ENCODE data around the gene NDUFA3.
A peak's percentile ranks its signal among the peaks of the same experiment; 100 is the strongest.

NDUFA3 gene

DNA sequence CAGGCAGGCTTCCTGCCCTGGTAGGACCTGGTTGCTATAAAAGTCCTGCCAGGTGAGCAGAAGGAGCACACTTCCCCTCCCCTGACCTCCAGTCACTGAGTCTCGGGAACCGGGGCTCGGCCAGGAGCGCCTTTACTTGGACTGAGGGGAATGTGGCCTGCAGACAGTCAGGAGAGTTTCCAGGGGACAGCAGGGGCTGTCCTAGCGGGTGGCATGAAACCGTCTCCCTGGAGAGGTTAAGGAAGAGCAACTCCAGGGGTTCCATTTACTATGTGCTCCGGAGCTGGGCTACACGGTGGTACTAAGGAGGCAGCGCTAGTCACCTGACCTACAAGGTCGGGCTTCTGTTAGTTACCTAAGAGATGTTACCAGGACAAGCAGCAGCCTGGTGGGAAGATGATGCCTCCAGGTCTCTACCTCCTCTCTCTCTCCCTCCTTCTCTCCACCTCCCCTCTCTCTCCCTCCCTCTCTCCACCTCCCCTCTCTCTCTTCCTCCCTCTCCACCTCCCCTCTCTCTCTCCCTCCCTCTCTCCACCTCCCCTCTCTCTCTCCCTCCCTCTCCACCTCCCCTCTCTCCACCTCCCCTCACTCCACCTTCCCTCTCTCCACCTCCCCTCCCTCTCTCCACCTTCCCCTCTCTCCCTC lies 30.8 kb downstream of the NDUFA3 start:
- no peak overlapping the region for H3K27ac ChIP-seq (ENCODE audit: low read length)
- no peaks in the 10 kb centered on the region for H3K27me3 ChIP-seq (replicated peaks; ENCODE audit: insufficient read depth, low read length)
- no peaks in the 10 kb centered on the region for H3F3A ChIP-seq (ENCODE audit: insufficient read depth, low read length)
- H3K36me3 ChIP-seq (replicated peaks; ENCODE audit: insufficient read depth, low read length) = no peaks in the 10 kb centered on the region
- TF ChIP-seq, protein P1, sequence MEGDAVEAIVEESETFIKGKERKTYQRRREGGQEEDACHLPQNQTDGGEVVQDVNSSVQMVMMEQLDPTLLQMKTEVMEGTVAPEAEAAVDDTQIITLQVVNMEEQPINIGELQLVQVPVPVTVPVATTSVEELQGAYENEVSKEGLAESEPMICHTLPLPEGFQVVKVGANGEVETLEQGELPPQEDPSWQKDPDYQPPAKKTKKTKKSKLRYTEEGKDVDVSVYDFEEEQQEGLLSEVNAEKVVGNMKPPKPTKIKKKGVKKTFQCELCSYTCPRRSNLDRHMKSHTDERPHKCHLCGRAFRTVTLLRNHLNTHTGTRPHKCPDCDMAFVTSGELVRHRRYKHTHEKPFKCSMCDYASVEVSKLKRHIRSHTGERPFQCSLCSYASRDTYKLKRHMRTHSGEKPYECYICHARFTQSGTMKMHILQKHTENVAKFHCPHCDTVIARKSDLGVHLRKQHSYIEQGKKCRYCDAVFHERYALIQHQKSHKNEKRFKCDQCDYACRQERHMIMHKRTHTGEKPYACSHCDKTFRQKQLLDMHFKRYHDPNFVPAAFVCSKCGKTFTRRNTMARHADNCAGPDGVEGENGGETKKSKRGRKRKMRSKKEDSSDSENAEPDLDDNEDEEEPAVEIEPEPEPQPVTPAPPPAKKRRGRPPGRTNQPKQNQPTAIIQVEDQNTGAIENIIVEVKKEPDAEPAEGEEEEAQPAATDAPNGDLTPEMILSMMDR (IDR thresholded peaks at IDR 0.05; ENCODE audit: low read length) = no peak
- TF ChIP-seq EZH2phosphoT487 (IDR thresholded peaks at IDR 0.05; ENCODE audit: low read length) = no peak
- TF ChIP-seq EZH2 (optimal IDR thresholded peaks at IDR 0.05; ENCODE audit: low read depth, low read length) = no peak
- H3K9ac ChIP-seq (ENCODE audit: low read length) = no peak overlapping the region
- H3K79me2 ChIP-seq (ENCODE audit: low read length) = peaks cover 8% of the 10 kb centered on the region
- no peaks in the 10 kb centered on the region for H4K20me1 ChIP-seq (ENCODE audit: insufficient read depth, low read length)
- no peak overlapping the region for H3K4me3 ChIP-seq (ENCODE audit: low read length)
- H3K4me1 ChIP-seq (ENCODE audit: low read length) = peaks cover 4% of the 10 kb centered on the region; the same call in 1 of the 2 replicates
- H2AFZ ChIP-seq (ENCODE audit: low read length) = no peak overlapping the region
- H3K9me3 ChIP-seq (replicated peaks; ENCODE audit: insufficient read depth, low read length) = no peaks in the 10 kb centered on the region
- H3K4me2 ChIP-seq (ENCODE audit: low read depth, low read length) = no peak overlapping the region
- H3K9me2 ChIP-seq (replicated peaks; ENCODE audit: insufficient read depth, low read length) = no peaks in the 10 kb centered on the region
- peak; percentile 38 for DNase-seq

DNA sequence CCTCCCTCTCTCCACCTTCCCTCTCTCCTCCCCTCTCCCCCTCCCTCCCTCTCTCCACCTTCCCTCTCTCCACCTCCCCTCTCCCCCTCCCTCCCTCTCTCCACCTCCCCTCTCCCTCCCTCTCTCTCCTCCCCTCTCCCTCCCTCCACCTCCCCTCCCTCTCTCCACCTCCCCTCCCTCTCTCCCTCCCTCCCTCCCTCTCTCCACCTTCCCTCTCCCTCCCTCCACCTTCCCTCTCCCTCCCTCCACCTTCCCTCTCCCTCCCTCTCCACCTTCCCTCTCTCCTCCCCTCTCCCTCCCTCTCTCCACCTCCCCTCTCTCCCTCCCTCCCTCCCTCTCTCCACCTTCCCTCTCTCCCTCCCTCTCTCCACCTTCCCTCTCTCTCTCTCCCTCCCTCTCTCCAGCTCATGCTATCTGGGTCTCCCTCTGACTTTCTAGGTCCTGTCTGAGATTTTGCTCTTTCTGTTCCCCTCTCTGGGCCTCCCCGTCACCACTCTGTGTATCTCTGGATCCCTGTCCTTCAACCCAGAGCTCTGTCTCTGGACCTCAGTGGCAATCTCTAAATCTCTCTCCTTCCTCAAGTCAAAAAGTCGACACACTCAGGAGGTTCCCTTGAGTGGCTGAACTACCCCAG lies 31.4 kb downstream of the NDUFA3 start:
- Histone ChIP-seq H3K9ac (ENCODE audit: low read length) (no peak overlapping the region), H2AFZ (ENCODE audit: low read length) (no peak overlapping the region), H3K4me2 (ENCODE audit: low read depth, low read length) (no peak overlapping the region), H3K27me3 (replicated peaks; ENCODE audit: insufficient read depth, low read length) (no peaks in the 10 kb centered on the region), H3K27ac (ENCODE audit: low read length) (no peak overlapping the region), H3F3A (ENCODE audit: insufficient read depth, low read length) (no peaks in the 10 kb centered on the region), H3K36me3 (replicated peaks; ENCODE audit: insufficient read depth, low read length) (no peaks in the 10 kb centered on the region), H4K20me1 (ENCODE audit: insufficient read depth, low read length) (no peaks in the 10 kb centered on the region), H3K9me2 (replicated peaks; ENCODE audit: insufficient read depth, low read length) (no peaks in the 10 kb centered on the region), H3K4me3 (ENCODE audit: low read length) (no peak overlapping the region), H3K4me1 (ENCODE audit: low read length) (peaks cover 9% of the 10 kb centered on the region), H3K79me2 (ENCODE audit: low read length) (peaks cover 15% of the 10 kb centered on the region), H3K9me3 (replicated peaks; ENCODE audit: insufficient read depth, low read length) (no peaks in the 10 kb centered on the region)
- no peak for DNase-seq
- TF ChIP-seq, protein P1 (IDR thresholded peaks at IDR 0.05; ENCODE audit: low read length) = no peak
- no peak for TF ChIP-seq EZH2 (optimal IDR thresholded peaks at IDR 0.05; ENCODE audit: low read depth, low read length)
- TF ChIP-seq EZH2phosphoT487 (IDR thresholded peaks at IDR 0.05; ENCODE audit: low read length) = no peak

DNA sequence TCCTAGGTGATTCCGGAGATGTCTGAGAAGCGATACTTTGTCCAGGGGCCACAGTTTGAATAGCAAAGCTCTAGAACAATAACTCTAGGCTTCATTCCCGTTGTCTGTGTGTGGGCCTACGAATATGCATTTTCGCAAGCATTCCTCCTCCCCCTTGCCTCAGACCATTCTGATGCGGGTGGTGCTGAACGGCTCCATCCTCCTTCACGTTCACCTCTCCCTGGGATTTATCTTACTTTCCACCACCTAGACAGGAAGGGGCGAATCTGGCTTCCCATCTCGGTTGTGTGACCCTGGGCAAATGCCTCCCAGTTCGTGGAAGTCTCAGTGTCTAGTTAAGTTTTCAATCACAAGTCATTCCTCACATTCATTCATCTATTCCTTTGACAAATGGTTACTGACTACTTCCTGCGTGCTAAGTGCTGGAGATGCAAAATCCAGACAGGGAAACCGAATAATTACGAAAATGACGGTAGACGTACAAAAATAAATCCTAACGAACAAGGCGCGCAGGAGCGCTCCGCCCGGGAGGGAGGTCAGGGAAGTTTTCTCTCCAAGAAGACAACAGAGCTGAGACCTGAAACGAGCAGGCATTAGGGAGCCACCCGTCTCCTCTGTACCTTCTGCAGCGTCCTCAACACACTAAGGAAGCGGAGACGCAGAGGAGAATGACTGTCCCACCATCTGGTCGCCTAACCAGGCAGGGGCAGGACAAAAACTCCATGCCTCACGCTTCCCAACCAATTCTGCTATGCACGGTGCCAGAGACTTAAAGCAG lies 33.6 kb downstream of the NDUFA3 start:
- DNase-seq = peak; percentile 27
- H3K9me3 ChIP-seq (replicated peaks; ENCODE audit: insufficient read depth, low read length) = no peaks in the 10 kb centered on the region
- peaks cover 10% of the 10 kb centered on the region for H3K4me1 ChIP-seq (ENCODE audit: low read length)
- H2AFZ ChIP-seq (ENCODE audit: low read length) = peak overlapping the region; percentile 75
- H3K4me2 ChIP-seq (ENCODE audit: low read depth, low read length) = peak overlapping the region; percentile 86
- no peaks in the 10 kb centered on the region for H3K36me3 ChIP-seq (replicated peaks; ENCODE audit: insufficient read depth, low read length)
- H3K79me2 ChIP-seq (ENCODE audit: low read length) = peaks cover 37% of the 10 kb centered on the region
- H3K9ac ChIP-seq (ENCODE audit: low read length) = peak overlapping the region; percentile 35; the same call in 1 of the 2 replicates
- TF ChIP-seq EZH2 (optimal IDR thresholded peaks at IDR 0.05; ENCODE audit: low read depth, low read length) = no peak
- no peak for TF ChIP-seq EZH2phosphoT487 (IDR thresholded peaks at IDR 0.05; ENCODE audit: low read length)
- TF ChIP-seq, protein P1 (IDR thresholded peaks at IDR 0.05; ENCODE audit: low read length) = no peak
- H3K27me3 ChIP-seq (replicated peaks; ENCODE audit: insufficient read depth, low read length) = no peaks in the 10 kb centered on the region
- no peaks in the 10 kb centered on the region for H3K9me2 ChIP-seq (replicated peaks; ENCODE audit: insufficient read depth, low read length)
- no peaks in the 10 kb centered on the region for H3F3A ChIP-seq (ENCODE audit: insufficient read depth, low read length)
- H3K4me3 ChIP-seq (ENCODE audit: low read length) = peak overlapping the region; percentile 69
- peak overlapping the region; percentile 24; the same call in 1 of the 2 replicates for H3K27ac ChIP-seq (ENCODE audit: low read length)
- peaks cover 6% of the 10 kb centered on the region; the same call in 1 of the 2 replicates for H4K20me1 ChIP-seq (ENCODE audit: insufficient read depth, low read length)

Measured in MM.1S (cell line).